ENCODE data around the gene KRTAP5-6.

GRCh38 chr11:1659506-1659905, 37.5 kb upstream of the KRTAP5-6 start:
- TF ChIP-seq MAX (IDR thresholded peaks at IDR 0.05) (no peak), RAD21 (IDR thresholded peaks at IDR 0.05; ENCODE audit: low read depth) (no peak), REST (IDR thresholded peaks at IDR 0.05; ENCODE audit: low read depth) (no peak), TEAD4 (IDR thresholded peaks at IDR 0.05) (no peak), YY1 (IDR thresholded peaks at IDR 0.05; ENCODE audit: low read depth) (no peak), TAF1 (IDR thresholded peaks at IDR 0.05; ENCODE audit: low read depth) (no peak), EP300 (IDR thresholded peaks at IDR 0.05; ENCODE audit: borderline replicate concordance) (no peak), CREB1 (IDR thresholded peaks at IDR 0.05; ENCODE audit: low read depth) (no peak)
